Uterus (tissue), 4 donors: ENCODE data around the gene PABPN1L. TPM values are rescaled to one million over a fixed set of nuclear protein-coding genes. Genes with fewer than 3 reads are reported as not detected.

ENCODE experiments used
- DNase-seq, 2 donors: peaks; one replicate each; pipeline ENCODE4 v3.0.0-alpha.2; 2019 to 2020
- H3K27ac ChIP-seq, 2 donors: fragments of 200-600 bp; sonication (generic); 1 replicate in 1 of 2; 2 replicates in 1 of 2; pipeline ENCODE4 v1.5.1; 2016 to 2018
- H3K27me3 ChIP-seq, 2 donors: fragments of 200-600 bp; sonication (generic); one replicate each; pipeline ENCODE4 v1.5.1; 2018 to 2019; ENCODE audit warnings: control low read depth in 1 of 2
- H3K36me3 ChIP-seq, 2 donors: fragments of 200-600 bp; sonication (generic); one replicate each; pipeline ENCODE4 v1.5.1; 2019; ENCODE audit warnings: control low read depth in 1 of 2
- H3K4me1 ChIP-seq, 2 donors: fragments of 200-600 bp; sonication (generic); one replicate each; pipeline ENCODE4 v1.5.1; 2018 to 2019; ENCODE audit warnings: control low read depth in 1 of 2
- H3K4me3 ChIP-seq, 2 donors: fragments of 200-600 bp; sonication (generic); 1 replicate in 1 of 2; 2 replicates in 1 of 2; pipeline ENCODE4 v1.5.1; 2018 to 2019; ENCODE audit warnings: mild to moderate bottlenecking in 1 of 2
- H3K9me3 ChIP-seq, 2 donors: fragments of 200-600 bp; sonication (generic); one replicate each; pipeline ENCODE4 v1.5.1; 2019; ENCODE audit warnings: control low read depth in 1 of 2
- CTCF ChIP-seq, 4 experiments: fragments of 200-600 bp in 2 of 4; fragments of 450-650 bp in 2 of 4; sonication (generic) in 2 of 4; IDR thresholded peaks; one replicate each; pipeline ENCODE4 v1.5.1; 2016 to 2019; ENCODE audit warnings: antibody characterized with exemption in 4 of 4, mild to moderate bottlenecking in 2 of 4, moderate library complexity in 1 of 4
- POLR2A ChIP-seq, 2 donors: fragments of 450-650 bp; IDR thresholded peaks; one replicate each; pipeline ENCODE4 v1.6.1; 2016; ENCODE audit warnings: antibody characterized with exemption in 2 of 2, mild to moderate bottlenecking in 1 of 2, moderate library complexity in 1 of 2
- intact Hi-C: fragments of 100-400 bp; cut with DNase I; formaldehyde crosslinking; loops from one replicate; pipeline ENCODE4 v1.15.1; 2023; ENCODE audit warnings: low total_unique reads
- total RNA-seq, 4 donors: library from RNA; depleted of rRNA in 3 of 4; stranded (reverse); fragments of >200 nt in 3 of 4; gene quantifications; one replicate each; pipeline versions ENCODE4 v1.1.0 to v1.2.4, GENCODE V29; 2014 to 2023
- donor health status: DM: yes; HTN: yes; CAD: no.

The PABPN1L gene
- total RNA-seq, 4 donors from 2014 or later: not detected

DNA sequence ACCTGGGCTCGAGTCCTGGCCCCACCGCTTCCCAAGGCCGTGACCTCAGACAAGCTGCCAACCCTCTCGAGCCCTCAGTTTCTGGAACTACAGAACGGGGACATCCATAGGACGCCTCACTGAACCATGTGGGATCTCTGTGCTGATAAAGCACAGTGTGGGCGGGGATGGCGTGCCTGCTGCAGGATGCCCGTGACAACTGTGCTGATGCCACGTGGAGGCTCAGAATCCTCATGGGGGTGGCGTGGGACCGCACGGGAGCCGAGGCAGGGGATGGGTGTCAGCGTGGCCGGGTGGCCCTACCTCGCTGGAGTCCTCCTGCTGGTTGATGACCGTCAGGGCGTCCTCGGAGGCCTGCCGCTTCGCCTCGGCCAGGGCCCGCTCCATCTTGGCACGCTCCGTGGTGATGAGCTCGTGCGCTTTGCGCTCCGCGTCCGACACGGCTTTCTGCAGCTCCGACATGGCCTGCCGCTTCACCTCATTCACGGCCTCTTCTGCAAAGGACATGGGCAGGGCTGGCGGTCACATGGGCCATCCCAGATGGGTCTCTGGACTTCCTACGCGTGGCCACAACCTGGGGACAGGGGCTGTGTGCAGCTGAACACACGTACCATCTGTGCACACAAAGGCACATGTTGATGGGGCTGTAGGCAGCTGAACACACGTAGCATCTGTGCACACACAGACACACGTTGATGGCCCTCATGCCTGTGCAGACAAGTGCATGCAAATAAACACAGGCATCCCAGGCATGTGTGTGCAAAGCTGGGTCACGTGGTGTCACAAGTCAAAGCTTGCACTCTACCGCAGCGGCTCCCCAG, 12.7 kb upstream of the PABPN1L start:
- intact Hi-C loops: no loop called here
- no peaks in the 10 kb centered on the region for H3K27me3 ChIP-seq
- H3K36me3 ChIP-seq: no peaks in the 10 kb centered on the region
- H3K4me1 ChIP-seq: no peaks in the 10 kb centered on the region
- no peak overlapping the region for H3K4me3 ChIP-seq
- TF ChIP-seq POLR2A (IDR thresholded peaks at IDR 0.05): no peak
- TF ChIP-seq CTCF (IDR thresholded peaks at IDR 0.05): no peak
- H3K9me3 ChIP-seq: no peaks in the 10 kb centered on the region
- H3K27ac ChIP-seq: no peak overlapping the region
- DNase-seq: no peak

- no peak overlapping the region for H3K4me3 ChIP-seq
- H3K9me3 ChIP-seq: no peaks in the 10 kb centered on the region
- intact Hi-C loops: no loop called here
- no peak for DNase-seq
- H3K36me3 ChIP-seq: no peaks in the 10 kb centered on the region
- no peaks in the 10 kb centered on the region for H3K4me1 ChIP-seq
- H3K27me3 ChIP-seq: no peaks in the 10 kb centered on the region
- TF ChIP-seq CTCF (IDR thresholded peaks at IDR 0.05) (no peak), POLR2A (IDR thresholded peaks at IDR 0.05) (no peak)
- H3K27ac ChIP-seq: no peak overlapping the region
Observed at GRCh38 chr16:88878356-88878755, 11.9 kb upstream of the PABPN1L start.

GRCh38 chr16:88877564-88878289, 11.3 kb upstream of the PABPN1L start:
- Histone ChIP-seq H3K9me3 (no peaks in the 10 kb centered on the region), H3K27me3 (no peaks in the 10 kb centered on the region), H3K27ac (no peak overlapping the region), H3K36me3 (no peaks in the 10 kb centered on the region), H3K4me1 (no peaks in the 10 kb centered on the region), H3K4me3 (no peak overlapping the region)
- intact Hi-C loops: no loop called here
- TF ChIP-seq POLR2A (IDR thresholded peaks at IDR 0.05) (no peak), CTCF (IDR thresholded peaks at IDR 0.05) (no peak)
- DNase-seq: no peak

GRCh38 chr16:88876942-88877526, 10.6 kb upstream of the PABPN1L start:
- Histone ChIP-seq H3K4me1 (no peaks in the 10 kb centered on the region), H3K9me3 (no peaks in the 10 kb centered on the region), H3K27me3 (no peaks in the 10 kb centered on the region), H3K27ac (no peak overlapping the region), H3K36me3 (no peaks in the 10 kb centered on the region), H3K4me3 (no peak overlapping the region)
- TF ChIP-seq CTCF (IDR thresholded peaks at IDR 0.05): no peak
- no peak for TF ChIP-seq POLR2A (IDR thresholded peaks at IDR 0.05)
- intact Hi-C loops: no loop called here
- DNase-seq: no peak
